H1 (cell line): Measurements from ENCODE around the gene GATD1. TPM values are rescaled to one million over a fixed set of nuclear protein-coding genes. Genes with fewer than 3 reads are reported as not detected.

ENCODE experiments used
- CTCF ChIA-PET: fragments of 300-600 bp; sonication (Branson Sonifier 250); formaldehyde crosslinking; loops from one replicate; lab custom pipeline; 2021; ENCODE audit not compliant: partially characterized antibody; lab: Charles Lee
- POLR2A ChIA-PET: fragments of 300-600 bp; sonication (Branson Sonifier 250); formaldehyde crosslinking; loops from one replicate; lab custom pipeline; 2021; ENCODE audit warnings: inconsistent platforms; ENCODE audit not compliant: partially characterized antibody; lab: Charles Lee
- DNase-seq, 2 experiments: peaks; one replicate each; pipeline versions ENCODE4 v3.0.0 to v3.0.0-alpha.2; 2010 to 2022; ENCODE audit warnings: low spot score in 2 of 2, low read depth in 1 of 2, mixed read lengths in 1 of 2
- FAIRE-seq: peaks from 2 replicates; lab custom pipeline; 2011; peaks lifted over from hg19 to GRCh38; lab: Jason Lieb, UNC
- H2AFZ ChIP-seq: 2 replicates; pipeline ENCODE4 v1.8.1; 2012; ENCODE audit warnings: low read length, inconsistent platforms
- H2AK5ac ChIP-seq: 2 replicates; pipeline ENCODE4 v1.6.1; 2013; ENCODE audit warnings: low read depth, low read length
- H2BK120ac ChIP-seq: replicated peaks from 2 replicates; pipeline ENCODE3; 2013; ENCODE audit warnings: low read depth, low read length, inconsistent platforms
- H2BK12ac ChIP-seq: 2 replicates; pipeline ENCODE4 v1.6.1; 2013; ENCODE audit warnings: low read depth, low read length
- H2BK15ac ChIP-seq: 2 replicates; pipeline ENCODE4 v1.6.1; 2013; ENCODE audit warnings: low read length
- H2BK20ac ChIP-seq: 2 replicates; pipeline ENCODE4 v1.6.1; 2013; ENCODE audit warnings: low read length
- H2BK5ac ChIP-seq: 2 replicates; pipeline ENCODE4 v1.6.1; 2013; ENCODE audit warnings: low read depth, low read length
- H3K14ac ChIP-seq: 2 replicates; pipeline ENCODE4 v1.6.1; 2013; ENCODE audit warnings: inconsistent platforms; ENCODE audit not compliant: insufficient read length
- H3K18ac ChIP-seq: 2 replicates; pipeline ENCODE4 v1.6.1; 2013; ENCODE audit warnings: low read length; ENCODE audit errors: extremely low read depth
- H3K23ac ChIP-seq: 2 replicates; pipeline ENCODE4 v1.6.1; 2013; ENCODE audit warnings: inconsistent platforms; ENCODE audit not compliant: insufficient read length
- H3K23me2 ChIP-seq: 2 replicates; pipeline ENCODE4 v1.6.1; 2013; ENCODE audit warnings: low read depth, low read length
- H3K27ac ChIP-seq: 2 replicates; pipeline ENCODE4 v1.6.1; 2011; ENCODE audit warnings: low read depth, low read length, inconsistent platforms
- H3K27me3 ChIP-seq, 4 experiments: replicated peaks in 1 of 4; 1 replicate in 1 of 4; 2 replicates in 3 of 4; pipeline versions ENCODE4 v1.6.1 to v1.8.1; 2011 to 2013; ENCODE audit warnings: low read length in 3 of 4, mild to moderate bottlenecking in 3 of 4, inconsistent platforms in 2 of 4, mixed read lengths in 2 of 4, moderate library complexity in 1 of 4; ENCODE audit not compliant: control insufficient read depth in 3 of 4, insufficient read depth in 3 of 4; ENCODE audit errors: extremely low read depth in 1 of 4
- H3K36me3 ChIP-seq, 4 experiments: 2 replicates each; pipeline versions ENCODE4 v1.6.1 to v1.8.1; 2011 to 2013; ENCODE audit warnings: mild to moderate bottlenecking in 4 of 4, low read length in 3 of 4, moderate library complexity in 2 of 4, control low read depth in 1 of 4, inconsistent platforms in 1 of 4; ENCODE audit not compliant: insufficient read depth in 4 of 4, control insufficient read depth in 2 of 4
- H3K4ac ChIP-seq: replicated peaks from 2 replicates; pipeline ENCODE3; 2013; ENCODE audit warnings: low read length, low read depth, mixed read lengths, inconsistent platforms; ENCODE audit not compliant: insufficient read length
- H3K4me1 ChIP-seq, 4 experiments: replicated peaks in 1 of 4; 1 replicate in 1 of 4; 2 replicates in 3 of 4; pipeline versions ENCODE4 v1.6.1 to v1.8.1; 2011 to 2013; ENCODE audit warnings: low read length in 3 of 4, inconsistent platforms in 2 of 4, mixed read lengths in 1 of 4; ENCODE audit not compliant: insufficient read depth in 4 of 4, control insufficient read depth in 3 of 4
- H3K4me2 ChIP-seq, 2 experiments: 2 replicates each; pipeline versions ENCODE4 v1.6.1 to v1.8.1; 2011 to 2013; ENCODE audit warnings: low read depth in 2 of 2, low read length in 2 of 2, control low read depth in 1 of 2, inconsistent platforms in 1 of 2, mild to moderate bottlenecking in 1 of 2; ENCODE audit not compliant: insufficient read depth in 1 of 2
- H3K4me3 ChIP-seq, 4 experiments: fragments of 200-600, 300-600 bp in 1 of 4; sonication (generic), shearing (Covaris generic), sonication (Bioruptor Twin) in 1 of 4; 2 replicates each; pipeline versions ENCODE4 v1.5.1 to v1.8.1; 2011 to 2016; ENCODE audit warnings: low read length in 4 of 4, low read depth in 3 of 4, control low read depth in 2 of 4, inconsistent platforms in 2 of 4, mild to moderate bottlenecking in 2 of 4, mixed read lengths in 1 of 4, moderate library complexity in 1 of 4; ENCODE audit not compliant: insufficient read depth in 2 of 4; ENCODE audit errors: extremely low read depth in 1 of 4
- H3K56ac ChIP-seq: replicated peaks from 2 replicates; pipeline ENCODE3; 2013; ENCODE audit warnings: low read depth, mild to moderate bottlenecking, mixed read lengths, low read length, inconsistent platforms; ENCODE audit not compliant: insufficient read length
- H3K79me1 ChIP-seq: 2 replicates; pipeline ENCODE4 v1.6.1; 2013; ENCODE audit warnings: low read depth, low read length, control low read depth
- H3K79me2 ChIP-seq, 2 experiments: 2 replicates each; pipeline versions ENCODE4 v1.6.1 to v1.8.1; 2012 to 2013; ENCODE audit warnings: low read length in 2 of 2, mild to moderate bottlenecking in 2 of 2, inconsistent platforms in 1 of 2; ENCODE audit not compliant: insufficient read depth in 2 of 2, control insufficient read depth in 1 of 2
- H3K9ac ChIP-seq, 4 experiments: replicated peaks in 1 of 4; 1 replicate in 1 of 4; 2 replicates in 3 of 4; pipeline versions ENCODE4 v1.6.1 to v1.8.1; 2011 to 2013; ENCODE audit warnings: low read depth in 3 of 4, low read length in 3 of 4, control low read depth in 2 of 4, mild to moderate bottlenecking in 2 of 4, moderate library complexity in 2 of 4, inconsistent platforms in 1 of 4; ENCODE audit errors: extremely low read depth in 1 of 4
- H3K9me3 ChIP-seq, 2 experiments: 2 replicates each; pipeline versions ENCODE4 v1.6.1 to v1.8.1; 2012 to 2013; ENCODE audit warnings: mild to moderate bottlenecking in 2 of 2, moderate library complexity in 2 of 2, control low read depth in 1 of 2, inconsistent platforms in 1 of 2, low read depth in 1 of 2, low read length in 1 of 2, mixed read lengths in 1 of 2; ENCODE audit not compliant: insufficient read depth in 2 of 2
- H4K20me1 ChIP-seq, 2 experiments: replicated peaks in 1 of 2; 2 replicates each; pipeline versions ENCODE3 to v1.8.1; 2011 to 2013; ENCODE audit warnings: inconsistent platforms in 2 of 2, low read length in 2 of 2, mild to moderate bottlenecking in 1 of 2; ENCODE audit not compliant: insufficient read depth in 2 of 2, control insufficient read depth in 1 of 2
- H4K5ac ChIP-seq: 2 replicates; pipeline ENCODE4 v1.6.1; 2013; ENCODE audit warnings: low read length, low read depth, mixed read lengths, inconsistent platforms; ENCODE audit not compliant: insufficient read length
- H4K8ac ChIP-seq: 2 replicates; pipeline ENCODE4 v1.8.0; 2013; ENCODE audit warnings: mild to moderate bottlenecking, moderate library complexity, low read length, inconsistent platforms; ENCODE audit not compliant: insufficient read depth; ENCODE audit errors: extremely low read depth
- H4K91ac ChIP-seq: replicated peaks from 2 replicates; pipeline ENCODE3; 2013; ENCODE audit warnings: low read length, mixed read lengths, inconsistent platforms; ENCODE audit not compliant: insufficient read length
- CHD2 ChIP-seq: IDR thresholded peaks from 2 replicates; pipeline ENCODE4 v1.6.1; 2012; ENCODE audit warnings: low read length, improper control_type of control experiment
- MAFK ChIP-seq: IDR thresholded peaks from 2 replicates; pipeline ENCODE4 v1.6.1; 2012; ENCODE audit warnings: low read depth, mild to moderate bottlenecking, improper control_type of control experiment, low read length
- SIN3A ChIP-seq, 2 experiments: IDR thresholded peaks in 1 of 2; conservative IDR thresholded peaks in 1 of 2; 2 replicates each; pipeline ENCODE4 v1.6.1; 2011 to 2012; ENCODE audit warnings: low read length in 2 of 2, improper control_type of control experiment in 1 of 2, low read depth in 1 of 2, mild to moderate bottlenecking in 1 of 2
- WGBS, 2 experiments: shearing (Covaris generic) in 1 of 2; methylation state at CpG; one replicate each; pipeline versions ENCODE4 v1.1.6 to v1.1.7; 2013 to 2015; ENCODE audit warnings: low lambda C conversion rate in 2 of 2, mixed read lengths in 2 of 2, inconsistent platforms in 1 of 2, low coverage in 1 of 2, missing lambda C conversion rate in 1 of 2; ENCODE audit not compliant: insufficient replicate concordance in 2 of 2, insufficient coverage in 1 of 2, insufficient read length in 1 of 2; ENCODE audit errors: extremely low coverage in 1 of 2, missing lambda C conversion rate in 1 of 2; 5-methylcytosine and 5-hydroxymethylcytosine counted together
- polyA plus RNA-seq, 7 experiments: library from polyadenylated mRNA; depleted of rRNA in 3 of 7; stranded (reverse) in 5 of 7; unstranded in 2 of 7; fragments of >200 nt in 5 of 7; fragments of 200-250 nt in 2 of 7; gene quantifications; 1 replicate in 5 of 7; 2 replicates in 1 of 7; 4 replicates in 1 of 7; pipeline versions ENCODE4 v1.2.1 to v1.2.3, GENCODE V29; 2011 to 2013; ENCODE audit warnings: missing spikeins in 2 of 7, mixed read lengths in 2 of 7
- total RNA-seq: library from RNA; stranded (reverse); fragmentation: NEBNext Ultra II Directional; extraction: Animal tissue kit (Norgen Biotek cat#: 25700); gene quantifications from 2 replicates; pipeline ENCODE4 v1.2.1, GENCODE V29; 2021

GATD1 gene
- total and polyA plus RNA-seq, 2 of the 8 experiments (the other 6 are each of a cell fraction or from before 2014, with no cell fraction given): 47.5 to 54.8 TPM

- peak overlapping the region; percentile 27; the same call in 1 of the 2 replicates for H2BK12ac ChIP-seq
- H2AK5ac ChIP-seq: no peak overlapping the region; the same call in 1 of the 2 replicates
- H3K4ac ChIP-seq: no peak overlapping the region
- no peak overlapping the region for H3K4me2 ChIP-seq
- no peaks in the 10 kb centered on the region for H3K79me2 ChIP-seq
- H3K4me1 ChIP-seq: peaks cover 0 to 26% (median 17%) of the 10 kb centered on the region in 4 experiments; a peak in 5 of 7 replicates
- H3K18ac ChIP-seq: no peak overlapping the region; the same call in 1 of the 2 replicates
- no peak overlapping the region for H2BK5ac ChIP-seq
- DNase-seq: no peak
- peak in 1 of 2 experiments; percentile 42; a peak in 1 of 4 replicates for TF ChIP-seq SIN3A (conservative IDR thresholded peaks at IDR 0.05 in 1 of 2, IDR thresholded peaks at IDR 0.05 in 1 of 2; ENCODE audit: low read depth in 1 of 2, low read length in 2 of 2)
- no peak for TF ChIP-seq CHD2
- TF ChIP-seq MAFK: no peak
- TF ChIP-seq, all 59 proteins: peak for 1
- peak overlapping the region; percentile 83 for H4K91ac ChIP-seq
- 82% methylated on average over 18 of the region's 19 CpGs; no CpG with 5 or more reads in 1 of the 2 experiments for WGBS, 2 experiments
- peaks cover 0 to 10% (median 8%) of the 10 kb centered on the region in 4 experiments; a peak in 4 of 7 replicates for H3K27me3 ChIP-seq
- H3K23ac ChIP-seq: no peak overlapping the region
- no peak overlapping the region for H3K14ac ChIP-seq
- H3K56ac ChIP-seq: no peak overlapping the region
- no peaks in the 10 kb centered on the region for H3K36me3 ChIP-seq
- peaks cover 9% of the 10 kb centered on the region; the same call in 1 of the 2 replicates for H3K23me2 ChIP-seq
- FAIRE-seq: no peak
- no peak overlapping the region for H2BK120ac ChIP-seq
- H3K79me1 ChIP-seq: no peaks in the 10 kb centered on the region
- no peak overlapping the region for H2BK20ac ChIP-seq
- H3K9ac ChIP-seq: no peak overlapping the region
- no peak overlapping the region for H3K27ac ChIP-seq
- no peak overlapping the region for H4K8ac ChIP-seq
- H3K4me3 ChIP-seq: no peak overlapping the region
- no peaks in the 10 kb centered on the region for H4K20me1 ChIP-seq
- no peak overlapping the region for H2AFZ ChIP-seq
- peak overlapping the region; percentile 61; the same call in 1 of the 2 replicates for H2BK15ac ChIP-seq
- ChIA-PET POLR2A (interaction anchor here (1.2 to 13.2 kb wide), 11 partner anchors 9 to 87 kb away, joined by 3 to 216 read pairs (median 6); partner anchors contain the start of genes DEAF1, DRD4, EPS8L2 and TALDO1), CTCF (interaction anchor here (0.6 to 15.4 kb wide), 33 partner anchors 9 to 213 kb away, joined by 3 to 395 read pairs (median 4); partner anchors contain the start of genes TALDO1 and TMEM80)
- H4K5ac ChIP-seq: no peak overlapping the region
- no peaks in the 10 kb centered on the region for H3K9me3 ChIP-seq
Measured at GRCh38 chr11:724049-724777, 53.1 kb downstream of the GATD1 start.
